GM21717 (cell line): ENCODE results near the gene TRMT61A.

Source experiments
- ATAC-seq: cut with Tn5 transposase; IDR thresholded peaks from one replicate; pipeline ENCODE4 v1.9.1; 2021; ENCODE audit warnings: mild to moderate bottlenecking, moderate library complexity; ENCODE audit not compliant: unreplicated experiment

Gene TRMT61A

GRCh38 chr14:103545915-103546651, 17.1 kb downstream of the TRMT61A start:
- no peak for ATAC-seq

- ATAC-seq = no peak
Measured at GRCh38 chr14:103546652-103547454, 17.9 kb downstream of the TRMT61A start.

- ATAC-seq = no peak
Measured at GRCh38 chr14:103547455-103547940, 18.5 kb downstream of the TRMT61A start.

GRCh38 chr14:103547941-103548462, 19.0 kb downstream of the TRMT61A start:
- ATAC-seq = no peak

GRCh38 chr14:103548463-103549351, 19.7 kb downstream of the TRMT61A start:
- no peak for ATAC-seq

GRCh38 chr14:103549361-103550311, 20.6 kb downstream of the TRMT61A start:
- no peak for ATAC-seq

- no peak for ATAC-seq
Measured at GRCh38 chr14:103550451-103551337, 21.7 kb downstream of the TRMT61A start.

GRCh38 chr14:103551338-103551762, 22.4 kb downstream of the TRMT61A start:
- ATAC-seq = no peak

- ATAC-seq = no peak
Measured at GRCh38 chr14:103552011-103552845, 23.2 kb downstream of the TRMT61A start.

GRCh38 chr14:103552846-103553210, 23.8 kb downstream of the TRMT61A start:
- no peak for ATAC-seq

- no peak for ATAC-seq
Measured at GRCh38 chr14:103555559-103556337, 26.8 kb downstream of the TRMT61A start.

- ATAC-seq = no peak
Measured at GRCh38 chr14:103556946-103557758, 28.2 kb downstream of the TRMT61A start.

- no peak for ATAC-seq
Measured at GRCh38 chr14:103558071-103558882, 29.3 kb downstream of the TRMT61A start.

GRCh38 chr14:103559766-103560165, 30.8 kb downstream of the TRMT61A start:
- no peak for ATAC-seq

GRCh38 chr14:103560691-103561090, 31.7 kb downstream of the TRMT61A start:
- ATAC-seq = no peak
